A549 (cell line): Measurements from ENCODE around the gene SRSF5. TPM values are rescaled to one million over a fixed set of nuclear protein-coding genes. Genes with fewer than 3 reads are reported as not detected.

Experiments used
- ATAC-seq, 2 experiments: fragments of 200-7000 bp in 1 of 2; fragments of >200 bp in 1 of 2; cut with Nextera tagmentation in 1 of 2; cut with Tn5 transposase in 1 of 2; 3 replicates each; pipeline versions ENCODE4 v1.8.0 to v1.9.1; 2018 to 2020; ENCODE audit warnings: mild to moderate bottlenecking in 1 of 2, moderate library complexity in 1 of 2
- CTCF ChIA-PET: fragments of 300-600 bp; sonication (Branson Sonifier 250); formaldehyde crosslinking; extraction: SDS; loops from one replicate; lab custom pipeline; 2021; ENCODE audit warnings: antibody characterized with exemption, inconsistent platforms; lab: Yijun Ruan, JAX
- POLR2A ChIA-PET: fragments of 350-600 bp; formaldehyde crosslinking; extraction: SDS; loops from one replicate; lab custom pipeline; 2021; ENCODE audit warnings: antibody characterized with exemption, inconsistent platforms; lab: Yijun Ruan, JAX
- DNase-seq, 2 experiments: peaks; one replicate each; pipeline versions ENCODE4 v3.0.0 to v3.0.0-alpha.2; 2011 to 2016; ENCODE audit warnings: low read depth in 1 of 2, low spot score in 1 of 2
- FAIRE-seq: peaks from 2 replicates; lab custom pipeline; 2011; peaks lifted over from hg19 to GRCh38; lab: Jason Lieb, UNC
- H3K27ac ChIP-seq, 2 experiments: fragments of >200 bp; sonication (Bioruptor Twin); formaldehyde crosslinking; 3 replicates each; pipeline ENCODE4 v1.5.1; 2016 to 2017
- H3K4me1 ChIP-seq: fragments of >200 bp; sonication (Bioruptor Twin); formaldehyde crosslinking; 3 replicates; pipeline ENCODE4 v1.6.1; 2016
- H3K4me2 ChIP-seq: fragments of >200 bp; sonication (Bioruptor Twin); formaldehyde crosslinking; 3 replicates; pipeline ENCODE4 v1.6.1; 2016
- H3K4me3 ChIP-seq: fragments of >200 bp; sonication (Bioruptor Twin); formaldehyde crosslinking; 3 replicates; pipeline ENCODE4 v1.5.1; 2016
- H3K9me3 ChIP-seq: fragments of >200 bp; sonication (Bioruptor Twin); formaldehyde crosslinking; 3 replicates; pipeline ENCODE4 v1.6.1; 2016
- ATOH8 ChIP-seq: fragments of 250-450 bp; sonication (Bioruptor Pico); IDR thresholded peaks from 2 replicates; pipeline ENCODE4 v1.5.0; 2020; ENCODE audit warnings: low read depth, mild to moderate bottlenecking, moderate library complexity
- BCL3 ChIP-seq: fragments of >200 bp; sonication (Bioruptor Twin); formaldehyde crosslinking; IDR thresholded peaks from 3 replicates; pipeline ENCODE4 v1.6.1; 2016
- CBX8 ChIP-seq: fragments of 200-600 bp; sonication (generic); IDR thresholded peaks from 2 replicates; pipeline ENCODE4 v1.6.1; 2016
- CHD2 ChIP-seq: fragments of 150-350 bp; IDR thresholded peaks from 2 replicates; pipeline ENCODE4 v1.6.1; 2014; ENCODE audit warnings: low read length; ENCODE audit not compliant: partially characterized antibody
- GATA3 ChIP-seq: IDR thresholded peaks from 2 replicates; pipeline ENCODE4 v1.6.1; 2012; ENCODE audit warnings: borderline replicate concordance
- HMGXB4 ChIP-seq: fragments of 250-450 bp; sonication (Bioruptor Pico); IDR thresholded peaks from 2 replicates; pipeline ENCODE4 v1.5.0; 2021; ENCODE audit warnings: mild to moderate bottlenecking, moderate library complexity, borderline replicate concordance
- JUN ChIP-seq, 2 experiments: fragments of >200 bp; sonication (Bioruptor Twin); formaldehyde crosslinking; IDR thresholded peaks; 2 replicates in 1 of 2; 3 replicates in 1 of 2; pipeline ENCODE4 v1.6.1; 2016 to 2017
- KDM5A ChIP-seq: fragments of 200-600 bp; sonication (generic); IDR thresholded peaks from 2 replicates; pipeline ENCODE4 v1.6.1; 2016; ENCODE audit warnings: antibody characterized with exemption, mild to moderate bottlenecking
- MAX ChIP-seq: IDR thresholded peaks from 2 replicates; pipeline ENCODE4 v1.6.1; 2012
- NFE2L2 ChIP-seq: fragments of 150-350 bp; conservative IDR thresholded peaks from 2 replicates; pipeline ENCODE4 v1.6.1; 2014; ENCODE audit warnings: low read length
- POLR2A ChIP-seq: IDR thresholded peaks from 2 replicates; pipeline ENCODE4 v1.6.1; 2012; ENCODE audit warnings: mild to moderate bottlenecking, low read length
- POLR2AphosphoS2 ChIP-seq: conservative IDR thresholded peaks from 2 replicates; pipeline ENCODE4 v1.6.1; 2012; ENCODE audit warnings: low read length, improper control_type of control experiment, inconsistent platforms
- RARB ChIP-seq: fragments of 250-450 bp; sonication (Bioruptor Pico); IDR thresholded peaks from 2 replicates; pipeline ENCODE4 v1.8.0; 2021; ENCODE audit warnings: mild to moderate bottlenecking, moderate library complexity
- REST ChIP-seq: fragments of 200-600 bp; sonication (generic); IDR thresholded peaks from 2 replicates; pipeline ENCODE4 v1.6.1; 2016; ENCODE audit warnings: antibody characterized with exemption, mild to moderate bottlenecking, moderate library complexity
- TFCP2L1 ChIP-seq: fragments of 250-450 bp; sonication (Bioruptor Pico); IDR thresholded peaks from 2 replicates; pipeline ENCODE4 v1.5.0; 2021; ENCODE audit warnings: mild to moderate bottlenecking
- TP53 ChIP-seq: fragments of 250-450 bp; sonication (Bioruptor Pico); IDR thresholded peaks from 2 replicates; pipeline ENCODE4 v1.5.0; 2021; ENCODE audit warnings: mild to moderate bottlenecking, moderate library complexity
- USF2 ChIP-seq: fragments of 450-650 bp; IDR thresholded peaks from 2 replicates; pipeline ENCODE4 v1.6.1; 2014; ENCODE audit warnings: antibody characterized with exemption
- WGBS: methylation state at CpG from one replicate; pipeline ENCODE4 v1.1.6; 2017; ENCODE audit errors: missing lambda C conversion rate; 5-methylcytosine and 5-hydroxymethylcytosine counted together
- polyA plus RNA-seq, 4 experiments: library from polyadenylated mRNA; depleted of rRNA in 3 of 4; stranded (reverse); fragments of >200 nt; fragmentation: RNase III in 1 of 4; extraction: RNeasy Plus Mini Kit Qiagen cat#74134 plus additional on column Dnase treatment in 1 of 4; gene quantifications; 2 replicates in 3 of 4; 3 replicates in 1 of 4; pipeline ENCODE4 v1.2.3, GENCODE V29; 2011 to 2017

Gene SRSF5
- polyA plus RNA-seq, 2 of the 4 experiments (the other 2 are of a cell fraction): 285 to 355 TPM

GRCh38 chr14:69767369-69767999 lies 542 bp downstream of the SRSF5 start:
- Histone ChIP-seq H3K4me2 (peak overlapping the region; percentile 90), H3K4me1 (peaks cover 17% of the 10 kb centered on the region; the same call in 2 of the 3 replicates), H3K27ac (peak overlapping the region; percentile 92 to 94), H3K9me3 (no peaks in the 10 kb centered on the region), H3K4me3 (peak overlapping the region; percentile 80)
- ChIA-PET POLR2A (interaction anchor here (0.6 to 1.8 kb wide), 19 partner anchors 9 to 1042 kb away, joined by 3 to 10 read pairs (median 3); partner anchors contain the start of genes ERH, MAP3K9, SLC39A9 and SUSD6), CTCF (interaction anchor here (1.3 kb wide), 1 partner anchor 18 kb away, joined by 4 read pairs; no protein-coding TSS in a partner anchor)
- under 1% methylated on average over 34 of the region's 54 CpGs for WGBS
- peak; percentile 88 to 89 for ATAC-seq
- DNase-seq: peak; percentile 74 to 88
- TF ChIP-seq TP53 (CRISPR knock-in tag) (peak; percentile 86), NFE2L2 (no peak), KDM5A (0 out of 2 replicates have a peak, but pooled peaks have one; percentile 13), GATA3 (peak; percentile 46; the same call in 1 of the 2 replicates), REST (peak; percentile 73), RARB (CRISPR knock-in tag) (0 out of 2 replicates have a peak, but pooled peaks have one; percentile 36), HMGXB4 (CRISPR knock-in tag) (0 out of 2 replicates have a peak, but pooled peaks have one; percentile 23), USF2 (no peak), POLR2A (peak; percentile 88), BCL3 (peak; percentile 28), JUN (IDR thresholded peaks at IDR 0.05) (peak; percentile 42 to 57; a peak in 3 of 5 replicates), CBX8 (no peak), TFCP2L1 (CRISPR knock-in tag) (peak; percentile 87), ATOH8 (CRISPR knock-in tag) (no peak), CHD2 (peak; percentile 79), POLR2AphosphoS2 (peak; percentile 65; the same call in 1 of the 2 replicates), MAX (peak; percentile 44)
- no peak for FAIRE-seq
